Measurements from ENCODE around the gene TREML2.
A peak's percentile ranks its signal among the peaks of the same experiment; 100 is the strongest.
"Not testable (repeated sequence)": the region's sequence is repeated elsewhere in the genome, so short reads cannot be mapped to it uniquely, and the experiment has no call there.

Gene TREML2

GRCh38 chr6:41208439-41209106 is 7.6 kb upstream of the TREML2 start:
- no peak for DNase-seq (ENCODE audit: low read depth, low spot score)

GRCh38 chr6:41204156-41204555 is 3.2 kb upstream of the TREML2 start:
- DNase-seq (ENCODE audit: low read depth, low spot score): no peak

GRCh38 chr6:41201764-41202173 is 820 bp upstream of the TREML2 start:
- DNase-seq (ENCODE audit: low read depth, low spot score): no peak

DNA sequence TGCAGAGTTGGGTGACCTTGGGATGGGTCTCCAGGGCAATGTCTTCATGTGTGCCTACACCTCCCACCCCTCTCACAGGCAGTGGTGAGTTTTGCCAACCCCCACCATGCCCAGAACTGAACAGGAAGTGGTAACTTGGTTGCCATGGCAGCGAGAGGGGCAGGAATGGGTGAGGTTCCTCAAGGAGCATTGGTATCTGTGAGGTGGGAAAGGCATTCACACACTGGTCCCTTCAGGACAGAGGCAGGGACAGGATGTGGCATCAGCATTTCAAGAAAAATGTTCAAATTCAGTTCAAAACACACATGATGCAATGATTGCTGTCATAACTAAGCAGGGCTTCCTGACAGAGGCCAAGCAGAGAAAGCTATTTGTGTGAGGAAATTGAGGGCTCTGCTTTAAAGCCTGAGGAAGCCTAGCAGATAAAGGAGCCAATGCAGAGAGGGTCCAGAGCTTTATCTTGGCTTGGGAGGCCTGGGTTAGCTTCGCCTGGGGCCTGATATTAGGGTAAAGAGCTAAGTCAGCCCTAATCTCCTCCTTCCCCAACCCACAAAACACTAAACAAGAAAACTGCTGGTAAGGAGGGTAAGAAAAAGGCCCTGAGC is 551 bp downstream of the TREML2 start:
- no peak for DNase-seq (ENCODE audit: low read depth, low spot score)

GRCh38 chr6:41199552-41200246 is 1.2 kb downstream of the TREML2 start:
- DNase-seq (ENCODE audit: low read depth, low spot score): no peak

- DNase-seq (ENCODE audit: low read depth, low spot score): no peak
Measured at GRCh38 chr6:41197234-41197633, 3.7 kb downstream of the TREML2 start.

DNA sequence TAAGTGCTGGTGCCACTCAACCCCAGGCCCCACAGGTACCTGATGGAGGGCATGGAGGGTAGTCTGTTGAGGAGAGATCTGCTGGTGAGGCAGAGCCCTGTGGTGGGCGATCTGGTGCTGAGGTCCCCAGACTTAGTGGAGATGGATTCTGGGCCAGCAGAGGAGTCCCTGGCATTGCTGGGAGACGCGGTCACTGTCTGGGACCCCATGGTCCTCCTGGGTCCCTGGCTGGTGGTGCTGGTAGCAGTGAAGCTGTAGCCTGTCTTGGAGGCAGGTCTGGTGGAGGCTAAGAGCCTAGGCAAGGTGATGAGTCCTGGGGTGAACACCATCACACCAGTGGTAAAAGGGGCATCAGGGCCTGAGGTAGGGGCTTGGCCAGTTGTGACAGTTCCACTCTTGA is 6.6 kb downstream of the TREML2 start:
- DNase-seq (ENCODE audit: low read depth, low spot score): no peak

DNA sequence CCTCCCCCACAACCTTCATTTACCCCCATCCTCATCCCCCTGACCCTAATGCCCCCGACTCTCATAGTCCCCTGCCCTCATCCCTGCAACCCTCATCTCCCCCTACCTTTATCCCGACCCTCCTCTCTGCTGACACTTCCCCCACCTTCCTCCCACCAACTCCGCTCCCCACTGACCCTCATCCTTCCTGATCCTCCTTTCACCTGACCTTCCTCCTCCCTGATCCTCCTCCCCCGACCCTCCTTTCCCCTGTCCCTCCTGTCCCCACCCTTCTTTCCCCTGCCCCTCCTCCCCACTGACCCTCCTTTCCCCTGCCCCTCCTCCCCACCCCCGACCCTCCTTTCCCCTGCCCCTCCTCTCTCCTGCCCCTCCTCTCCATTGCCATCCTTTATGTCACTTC is 7.1 kb downstream of the TREML2 start:
- DNase-seq (ENCODE audit: low read depth, low spot score): no peak

- DNase-seq (ENCODE audit: low read depth, low spot score): no peak
Measured at GRCh38 chr6:41193171-41193734, 7.7 kb downstream of the TREML2 start.

DNA sequence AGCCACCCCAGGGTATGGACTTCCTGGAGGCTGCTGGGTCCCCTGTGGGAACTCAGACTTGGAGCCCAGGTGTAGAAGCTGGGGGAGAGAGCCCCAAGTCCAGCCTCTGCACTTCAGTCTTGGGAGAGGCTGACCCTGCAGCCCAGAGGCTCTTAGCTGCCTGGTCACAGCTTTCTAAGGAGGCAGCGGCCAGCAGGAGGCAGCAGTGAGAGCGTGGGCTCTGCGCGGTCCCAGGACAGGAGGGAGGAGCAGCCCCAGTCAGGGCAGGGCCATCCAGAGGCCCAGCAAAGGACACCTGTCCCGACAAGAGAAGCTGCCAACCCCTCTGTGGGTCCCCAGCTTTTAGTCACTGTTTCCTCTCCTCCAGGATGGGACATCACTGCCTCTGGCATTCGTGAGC is 9.4 kb downstream of the TREML2 start:
- DNase-seq (ENCODE audit: low read depth, low spot score): no peak

DNA sequence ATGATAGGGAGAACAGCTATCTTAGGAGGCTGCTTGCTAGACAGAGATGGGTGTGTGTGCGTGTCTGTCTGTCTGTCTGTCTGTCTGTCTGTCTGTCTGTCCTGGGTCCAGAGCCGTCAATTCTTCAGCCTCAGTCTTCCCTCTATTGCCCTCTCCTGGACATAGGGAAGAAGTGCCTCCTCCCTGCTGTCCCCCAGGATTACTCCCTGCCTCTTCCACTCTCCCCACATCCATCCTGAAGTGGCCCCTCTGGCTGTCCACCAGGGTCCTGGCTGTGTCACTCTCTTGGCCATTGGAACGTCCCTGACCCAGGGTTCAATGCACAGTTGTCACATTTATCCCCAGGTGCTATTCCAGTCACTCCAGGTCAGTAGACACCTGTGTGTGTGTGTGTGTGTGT is 10.2 kb downstream of the TREML2 start:
- DNase-seq (ENCODE audit: low read depth, low spot score): no peak

DNA sequence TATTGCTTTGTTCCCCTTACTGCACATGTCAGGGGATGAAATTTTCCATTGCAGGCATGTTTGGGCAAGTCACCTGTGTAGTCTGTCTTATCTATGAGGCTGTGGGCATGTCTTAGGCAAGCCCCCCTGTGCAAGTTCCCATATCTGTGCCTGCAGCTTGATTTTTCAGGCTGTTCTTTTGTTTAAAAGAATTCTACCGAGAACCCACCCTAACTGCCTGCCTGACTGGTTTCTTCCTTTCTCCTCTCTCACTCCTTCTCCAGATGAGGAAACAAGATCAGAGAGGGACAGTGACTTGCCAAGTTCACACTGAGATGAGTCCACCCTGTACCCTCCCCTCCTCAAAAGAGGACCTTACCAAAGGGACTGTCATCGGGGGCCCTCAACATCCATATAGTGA is 11.0 kb downstream of the TREML2 start:
- DNase-seq (ENCODE audit: low read depth, low spot score): no peak

- not testable (repeated sequence) for DNase-seq (ENCODE audit: low read depth, low spot score)
Measured at GRCh38 chr6:41189046-41189445, 11.9 kb downstream of the TREML2 start.

- DNase-seq (ENCODE audit: low read depth, low spot score): no peak
Measured at GRCh38 chr6:41187924-41188886, 12.7 kb downstream of the TREML2 start.

DNA sequence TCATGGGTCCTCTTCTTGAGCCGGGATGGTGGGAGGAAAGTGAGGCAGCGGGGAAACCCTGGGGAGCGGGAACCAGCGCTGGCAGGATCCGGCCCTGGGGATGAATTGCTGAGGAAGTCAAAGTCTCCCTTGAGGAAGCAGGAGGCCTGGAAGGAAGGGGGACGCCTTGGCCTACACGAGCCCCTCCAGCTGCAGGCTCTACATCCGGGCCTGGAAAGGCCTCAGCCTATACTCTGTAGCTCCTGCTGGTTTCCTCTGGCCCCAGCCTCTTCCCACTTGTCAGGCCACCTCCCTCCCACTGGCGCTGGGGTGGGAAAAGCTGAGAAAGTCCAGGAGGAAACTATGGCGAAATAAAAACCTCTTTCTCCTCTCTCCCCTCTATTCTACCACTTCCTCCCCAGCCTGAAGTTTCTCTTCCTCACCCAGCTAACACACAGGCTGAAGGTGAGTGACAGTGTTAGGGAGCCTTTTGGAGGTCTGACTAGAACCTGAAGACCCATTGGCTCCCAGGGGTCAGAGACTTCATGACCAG is 14.9 kb downstream of the TREML2 start:
- DNase-seq (ENCODE audit: low read depth, low spot score): no peak

GRCh38 chr6:41184761-41185160 is 16.2 kb downstream of the TREML2 start:
- no peak for DNase-seq (ENCODE audit: low read depth, low spot score)

GRCh38 chr6:41182069-41183034 is 18.6 kb downstream of the TREML2 start:
- peak; percentile 63 for DNase-seq (ENCODE audit: low read depth, low spot score)

- DNase-seq (ENCODE audit: low read depth, low spot score): no peak
Measured at GRCh38 chr6:41181566-41181965, 19.4 kb downstream of the TREML2 start.

DNA sequence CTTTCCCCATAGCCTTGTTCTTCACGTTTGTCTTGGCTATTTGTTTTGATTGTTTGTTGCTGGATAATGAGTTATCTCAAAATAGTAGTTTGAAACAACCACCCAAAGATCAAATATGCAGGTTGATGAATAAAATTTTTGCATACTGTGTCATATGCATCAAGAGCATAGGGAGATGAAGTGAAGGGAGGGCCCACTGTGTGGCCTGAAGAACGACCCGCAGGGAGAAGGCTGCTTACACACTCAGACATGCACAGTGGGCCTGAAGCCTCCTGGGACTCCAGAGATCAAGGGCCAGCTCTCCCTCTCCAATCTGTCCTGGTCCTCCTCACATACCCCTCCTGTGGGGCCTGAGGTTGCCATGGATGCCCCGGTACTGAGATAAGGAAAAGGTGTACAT is 21.8 kb downstream of the TREML2 start:
- DNase-seq (ENCODE audit: low read depth, low spot score): no peak

- DNase-seq (ENCODE audit: low read depth, low spot score): no peak
Measured at GRCh38 chr6:41177695-41178094, 23.3 kb downstream of the TREML2 start.
